Left colon (tissue), 2 donors: ENCODE results near the gene CRYL1. TPM values are rescaled to one million over a fixed set of nuclear protein-coding genes. Genes with fewer than 3 reads are reported as not detected.
A peak's percentile ranks its signal among the peaks of the same experiment; 100 is the strongest.
"Not testable (repeated sequence)": the region's sequence is repeated elsewhere in the genome, so short reads cannot be mapped to it uniquely, and the experiment has no call there.

Source experiments
- ATAC-seq: fragments of 200-7000 bp; cut with Tn5 transposase; one replicate; pipeline ENCODE4 v1.9.1; 2020; ENCODE audit warnings: mild to moderate bottlenecking, moderate library complexity
- DNase-seq, 2 donors: peaks; one replicate each; pipeline ENCODE4 v3.0.0-alpha.2; 2020
- intact Hi-C, 2 donors: fragments of 100-400 bp; cut with DNase I in 1 of 2; cut with micrococcal nuclease in 1 of 2; formaldehyde crosslinking; loops; one replicate each; pipeline versions ENCODE4 v1.11.2 to v1.14.0; 2022; cut with DNase I, micrococcal nuclease
- total RNA-seq, 2 donors: library from RNA; stranded (reverse); fragmentation: NEBNext Ultra II Directional; extraction: Animal tissue kit (Norgen Biotek cat#: 25700); gene quantifications; one replicate each; pipeline ENCODE4 v1.2.1, GENCODE V29; 2021
- donor health status: DM: no; HTN: no; CAD: no.
- donor health status: DM: yes; HTN: yes; CAD: no.

CRYL1 gene
- total RNA-seq, 2 donors from 2014 or later = 115 to 128 TPM

DNA sequence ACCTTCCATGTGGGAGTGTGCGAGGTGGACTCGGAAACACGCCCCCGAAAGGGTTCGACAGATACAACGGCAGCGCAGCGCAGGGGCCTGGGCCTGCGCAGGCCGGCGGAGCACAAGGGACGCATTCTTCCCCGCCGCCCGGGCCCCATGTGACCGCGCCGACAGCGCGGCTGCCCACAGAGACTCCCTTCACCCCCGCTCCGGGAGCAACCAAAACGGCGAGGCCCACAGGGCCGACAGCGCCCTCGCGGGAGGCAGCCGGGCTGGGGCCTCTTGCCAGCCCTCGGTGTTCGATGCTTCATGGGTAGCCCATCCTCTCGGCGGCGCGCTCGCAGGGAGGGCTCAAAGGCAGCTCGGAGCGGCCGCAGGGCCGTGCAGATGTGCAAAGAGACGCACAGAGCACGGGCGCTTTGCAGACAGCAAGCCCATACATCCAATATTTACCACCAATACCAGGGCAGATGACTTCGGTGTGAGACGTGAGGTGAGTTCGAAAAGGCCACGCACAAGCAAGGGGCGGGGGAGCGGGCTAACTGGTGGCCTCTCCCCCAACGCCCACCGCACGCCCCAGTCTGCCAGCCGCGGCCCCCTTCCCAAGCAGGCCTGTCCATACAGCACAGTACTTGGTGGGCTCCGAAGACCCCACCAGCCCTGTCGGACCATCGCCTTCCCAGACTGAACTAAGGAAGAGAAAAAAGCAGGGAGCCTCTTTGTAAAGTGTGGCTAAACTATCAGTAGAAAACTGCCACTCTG lies 89.9 kb downstream of the CRYL1 start:
- DNase-seq (no peak), ATAC-seq (no peak)
- intact Hi-C loops = no loop called here

GRCh38 chr13:20434210-20434609 lies 91.4 kb downstream of the CRYL1 start:
- intact Hi-C loops, ATAC-seq, DNase-seq: not testable (repeated sequence)

GRCh38 chr13:20431687-20432384 lies 93.8 kb downstream of the CRYL1 start:
- intact Hi-C loops = no loop called here
- no peak for ATAC-seq
- no peak for DNase-seq

GRCh38 chr13:20431080-20431479 lies 94.6 kb downstream of the CRYL1 start:
- intact Hi-C loops = no loop called here
- ATAC-seq (no peak), DNase-seq (no peak)

DNA sequence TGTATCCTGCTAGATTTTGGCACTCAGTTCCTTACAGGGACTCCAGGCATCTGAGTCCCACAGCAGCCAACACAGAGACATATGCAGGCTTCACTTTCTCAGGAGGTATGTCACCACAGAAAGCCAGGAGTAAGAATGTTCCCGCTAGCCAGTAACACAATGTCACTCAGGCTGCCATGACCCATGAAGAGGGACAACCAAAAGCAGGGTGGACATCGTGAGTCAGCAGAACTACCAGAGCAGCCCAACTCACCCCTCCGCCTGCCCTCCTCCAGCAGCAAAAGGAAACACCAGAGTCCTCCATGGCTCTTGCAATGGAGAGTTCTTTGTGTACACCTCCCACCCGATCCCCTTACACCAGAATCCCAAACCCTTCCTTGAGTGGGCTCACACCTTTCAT lies 95.4 kb downstream of the CRYL1 start:
- intact Hi-C loops = no loop called here
- DNase-seq (no peak), ATAC-seq (no peak)

DNA sequence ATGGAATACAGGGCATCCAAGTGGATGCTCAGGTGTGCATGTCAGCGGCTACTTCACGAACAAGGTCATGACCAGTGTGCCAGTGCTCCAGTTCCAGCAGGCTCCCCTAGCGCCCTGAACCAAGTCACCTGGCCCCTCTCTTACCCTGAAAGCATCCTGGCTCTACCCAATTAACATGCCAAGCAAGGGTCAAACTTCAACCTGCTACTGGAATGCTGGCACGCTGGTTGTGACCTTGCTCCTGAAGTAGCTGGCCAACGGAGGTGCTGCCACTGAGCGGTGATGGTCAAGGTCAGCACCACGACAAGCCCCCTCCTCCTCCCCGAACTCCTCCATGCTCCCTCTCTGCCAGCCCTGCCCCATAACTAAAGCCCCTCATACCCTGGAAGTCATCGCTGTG lies 96.0 kb downstream of the CRYL1 start:
- ATAC-seq (no peak), DNase-seq (no peak)
- intact Hi-C loops = no loop called here

DNA sequence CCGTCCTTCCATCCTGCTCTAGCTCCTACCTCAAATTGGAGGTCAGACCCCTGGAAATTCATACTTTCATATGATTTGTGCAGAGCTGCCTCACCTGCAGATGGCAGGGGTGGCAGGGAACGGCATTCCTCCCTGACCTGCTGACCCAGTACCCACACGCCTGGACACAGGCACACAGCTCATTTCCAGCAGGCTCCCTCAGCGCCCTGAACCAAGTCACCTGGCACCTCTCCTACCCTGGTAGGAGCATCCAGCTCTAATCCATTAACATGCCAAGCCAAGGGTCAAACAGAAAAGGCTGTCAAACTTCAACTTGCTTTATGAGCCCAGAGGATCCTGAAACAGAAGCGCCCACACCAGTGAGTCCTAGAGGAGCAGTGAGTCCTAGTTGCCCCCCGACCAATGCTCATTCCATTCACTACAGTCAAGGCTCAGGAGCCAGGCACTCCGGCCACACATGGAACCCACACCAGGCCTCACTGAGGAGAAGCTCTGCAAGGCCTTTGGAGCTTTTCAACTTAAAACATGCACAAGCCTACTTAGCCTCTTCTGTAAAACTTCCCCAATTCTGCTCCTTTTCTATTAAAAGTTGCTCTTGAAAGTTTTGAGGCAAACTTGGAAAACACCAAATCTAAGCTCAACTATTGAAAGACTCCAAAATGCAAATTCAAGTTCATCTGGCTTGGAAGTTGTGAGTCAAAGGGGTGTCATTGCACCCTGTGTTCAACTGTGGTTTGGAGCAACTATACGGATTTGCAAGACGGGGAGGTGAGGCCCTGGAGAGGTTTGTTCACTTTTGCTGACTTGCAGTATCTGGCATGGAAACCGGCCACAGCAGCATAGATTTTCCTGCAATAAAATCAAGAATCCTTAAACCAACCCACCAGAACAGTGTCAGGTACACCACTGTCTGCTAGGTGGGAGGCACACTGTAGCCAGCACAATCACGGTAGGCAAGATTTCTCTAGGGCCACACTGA lies 96.7 kb downstream of the CRYL1 start:
- DNase-seq (no peak), ATAC-seq (no peak)
- intact Hi-C loops = no loop called here

- DNase-seq (no peak), ATAC-seq (no peak)
- intact Hi-C loops = no loop called here
These were observed 98.8 kb downstream of the CRYL1 start for GRCh38 chr13:20426766-20427448.

- ATAC-seq (no peak), DNase-seq (no peak)
- intact Hi-C loops = no loop called here
These were observed 99.8 kb downstream of the CRYL1 start for GRCh38 chr13:20425819-20426219.

- ATAC-seq (no peak), DNase-seq (no peak)
- intact Hi-C loops = no loop called here
These were observed 100.7 kb downstream of the CRYL1 start for GRCh38 chr13:20424949-20425348.

GRCh38 chr13:20424559-20424852 lies 101.2 kb downstream of the CRYL1 start:
- intact Hi-C loops = no loop called here
- ATAC-seq (no peak), DNase-seq (no peak)

- DNase-seq (no peak), ATAC-seq (no peak)
- intact Hi-C loops = no loop called here
These were observed 103.3 kb downstream of the CRYL1 start for GRCh38 chr13:20422362-20422761.

GRCh38 chr13:20420938-20421337 lies 104.7 kb downstream of the CRYL1 start:
- intact Hi-C loops = no loop called here
- DNase-seq = no peak
- no peak for ATAC-seq

DNA sequence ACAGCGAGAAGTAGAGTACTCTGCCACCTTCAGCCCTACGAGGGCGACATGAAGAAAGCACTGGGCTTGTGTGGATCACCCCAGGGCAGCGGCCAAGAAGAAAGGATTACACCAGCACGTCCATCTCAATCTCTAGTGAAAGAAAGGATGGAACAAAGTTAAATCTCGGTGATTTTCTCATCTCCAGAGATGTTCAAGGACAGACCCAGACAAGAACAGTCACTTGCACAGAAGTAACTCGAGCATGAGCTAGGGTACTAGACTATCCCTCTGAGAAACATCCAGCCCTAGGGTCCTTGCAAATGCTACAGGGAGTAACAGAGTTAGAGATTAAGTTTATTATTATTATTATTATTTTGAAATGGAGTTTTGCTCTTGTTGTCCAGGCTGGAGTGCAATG lies 106.7 kb downstream of the CRYL1 start:
- intact Hi-C loops = no loop called here
- ATAC-seq = no peak

DNA sequence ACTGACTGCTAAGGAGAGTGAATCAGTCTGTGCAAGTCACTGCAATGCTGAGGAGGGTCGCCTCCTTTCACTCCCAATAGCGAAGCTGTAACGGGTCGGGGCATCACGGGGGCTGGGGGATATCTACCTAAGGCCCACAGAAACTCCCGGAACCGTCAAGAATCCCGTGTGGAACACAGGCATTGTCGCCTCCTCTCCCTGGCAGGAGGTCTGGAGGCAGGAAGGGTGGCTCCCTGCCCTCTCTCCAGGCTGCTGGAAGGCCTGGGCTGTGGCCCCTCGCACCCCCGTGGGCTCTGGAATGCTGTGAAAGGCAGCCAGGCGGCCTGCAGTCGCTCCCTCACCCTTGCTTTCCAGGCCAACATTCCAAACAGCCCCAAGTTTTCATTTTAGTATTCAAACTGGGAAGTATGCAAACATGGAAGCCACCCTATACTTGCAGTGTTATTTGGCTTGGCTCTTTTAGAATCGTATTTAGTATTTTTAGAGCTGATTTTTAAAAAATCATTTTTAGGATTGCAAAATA lies 109.4 kb downstream of the CRYL1 start:
- ATAC-seq (no peak), DNase-seq (no peak)
- intact Hi-C loops = no loop called here

More for the DNA sequence above, 106.7 kb downstream of the CRYL1 start:
- no peak for DNase-seq

- intact Hi-C loops = no loop called here
- no peak for DNase-seq
- ATAC-seq = no peak
These were observed 110.0 kb downstream of the CRYL1 start for GRCh38 chr13:20415694-20416107.

GRCh38 chr13:20415306-20415679 lies 110.4 kb downstream of the CRYL1 start:
- intact Hi-C loops = no loop called here
- DNase-seq (no peak), ATAC-seq (peak; percentile 49)

DNA sequence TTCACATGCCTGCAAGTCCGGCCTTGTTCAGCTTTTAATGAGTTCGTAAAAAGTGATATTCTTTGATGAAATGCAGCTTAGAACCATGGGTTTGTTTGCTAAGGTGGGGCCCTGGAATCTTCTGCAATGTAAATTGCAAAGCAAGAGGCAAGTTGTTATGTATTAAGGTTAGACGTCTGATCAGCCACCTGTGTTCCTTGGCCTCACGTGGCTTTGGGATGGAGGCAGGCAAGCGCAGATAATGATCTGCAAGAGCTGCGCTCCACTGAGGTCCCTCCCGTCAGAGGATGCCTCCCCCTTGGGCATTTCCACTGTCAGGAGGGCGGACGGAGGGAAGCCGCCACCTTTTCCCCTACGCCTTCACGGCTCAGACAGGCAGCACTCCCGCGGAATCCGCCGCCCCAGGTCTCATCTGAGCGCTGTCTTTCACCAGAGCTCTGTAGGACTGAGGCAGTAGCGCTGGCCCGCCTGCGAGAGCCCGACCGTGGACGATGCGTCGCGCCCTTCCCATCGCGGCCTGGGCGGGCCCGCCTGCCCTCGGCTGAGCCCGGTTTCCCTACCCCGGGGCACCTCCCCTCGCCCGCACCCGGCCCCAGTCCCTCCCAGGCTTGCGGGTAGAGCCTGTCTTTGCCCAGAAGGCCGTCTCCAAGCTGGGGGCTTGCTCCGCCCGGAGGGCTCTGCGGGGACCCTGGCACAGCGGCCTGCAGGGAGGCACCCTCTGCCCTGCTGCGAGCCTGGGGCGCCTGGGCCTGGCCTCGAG lies 110.9 kb downstream of the CRYL1 start:
- intact Hi-C loops = no loop called here
- peak; percentile 81 for ATAC-seq
- peak in 1 of 2 donors; percentile 33 for DNase-seq
